Camera-type eye (tissue), 1 donor: Measurements from ENCODE around the gene PLS3. TPM values are rescaled to one million over a fixed set of nuclear protein-coding genes. Genes with fewer than 3 reads are reported as not detected.

ENCODE experiments used
- total RNA-seq: library from RNA; depleted of rRNA; stranded (reverse); fragments of >200 nt; gene quantifications from one replicate; pipeline ENCODE4 v1.2.3, GENCODE V29; 2014

Gene PLS3
- total RNA-seq = 90.3 TPM

GRCh38 chrX:115560978-115561604, at the start of gene PLS3:
Gene PLS3 (plus strand): TSS chrX:115561174. CDS start chrX:115610251, 49,077 bp downstream.

